B cell (primary cell): Measurements from ENCODE around the gene OPN1MW3.
"Not testable (repeated sequence)": the region's sequence is repeated elsewhere in the genome, so short reads cannot be mapped to it uniquely, and the experiment has no call there.

Experiments
- CTCF ChIP-seq: fragments of 200-600 bp; IDR thresholded peaks from one replicate; pipeline ENCODE4 v1.8.0; 2022; ENCODE audit warnings: antibody characterized with exemption, mild to moderate bottlenecking
- EZH2 ChIP-seq: IDR thresholded peaks from 2 replicates; pipeline ENCODE4 v1.6.1; 2012; ENCODE audit warnings: borderline replicate concordance, low read depth, mild to moderate bottlenecking, moderate library complexity, low read length; ENCODE audit not compliant: insufficient read depth, poor library complexity, severe bottlenecking

DNA sequence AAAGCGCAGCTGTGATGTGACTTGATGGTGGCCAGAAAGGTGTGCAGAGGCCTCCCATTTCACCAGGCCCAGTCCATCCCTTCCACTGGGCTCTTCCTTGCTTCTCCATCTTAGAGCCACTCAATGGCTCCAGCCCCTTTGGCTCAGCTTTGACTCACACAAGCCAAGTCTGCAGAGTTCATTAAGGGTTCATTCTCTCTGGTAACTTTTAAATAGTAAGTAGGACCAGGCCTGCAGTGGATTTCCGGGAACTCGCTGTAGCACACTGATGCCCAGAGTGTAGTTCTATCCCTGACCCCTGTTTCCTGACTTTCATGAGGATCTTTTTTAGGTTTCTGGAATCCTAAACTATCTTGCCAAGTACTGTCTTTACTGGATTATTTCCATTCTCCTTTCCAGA, 25.9 kb upstream of the OPN1MW3 start:
- TF ChIP-seq CTCF, EZH2: not testable (repeated sequence)
